HG03469 (cell line): ENCODE data around the gene TEX30.

Experiments used
- ATAC-seq: cut with Tn5 transposase; IDR thresholded peaks from one replicate; pipeline ENCODE4 v1.9.1; 2021; ENCODE audit warnings: mild to moderate bottlenecking, moderate library complexity, moderate number of reproducible peaks; ENCODE audit not compliant: unreplicated experiment

Gene TEX30

GRCh38 chr13:102779436-102780159 lies 6.0 kb upstream of the TEX30 start:
- ATAC-seq = no peak

- no peak for ATAC-seq
These were observed 4.2 kb upstream of the TEX30 start for GRCh38 chr13:102777736-102778135.

GRCh38 chr13:102776271-102776670 lies 2.7 kb upstream of the TEX30 start:
- no peak for ATAC-seq

GRCh38 chr13:102774591-102775520 lies 1.3 kb upstream of the TEX30 start:
- no peak for ATAC-seq

- ATAC-seq = no peak
These were observed 605 bp upstream of the TEX30 start for GRCh38 chr13:102774214-102774568.

- ATAC-seq = no peak
These were observed 1.6 kb downstream of the TEX30 start for GRCh38 chr13:102772042-102772425.

- no peak for ATAC-seq
These were observed 2.1 kb downstream of the TEX30 start for GRCh38 chr13:102771298-102772041.

GRCh38 chr13:102770435-102770834 lies 3.2 kb downstream of the TEX30 start:
- ATAC-seq = no peak

GRCh38 chr13:102769679-102770078 lies 3.9 kb downstream of the TEX30 start:
- ATAC-seq = no peak

- ATAC-seq = no peak
These were observed 4.7 kb downstream of the TEX30 start for GRCh38 chr13:102768909-102769308.

- no peak for ATAC-seq
These were observed 9.8 kb downstream of the TEX30 start for GRCh38 chr13:102763741-102764140.

GRCh38 chr13:102761071-102761470 lies 12.5 kb downstream of the TEX30 start:
- no peak for ATAC-seq

- no peak for ATAC-seq
These were observed 14.7 kb downstream of the TEX30 start for GRCh38 chr13:102758842-102759241.

GRCh38 chr13:102757006-102757405 lies 16.6 kb downstream of the TEX30 start:
- no peak for ATAC-seq

- no peak for ATAC-seq
These were observed 21.7 kb downstream of the TEX30 start for GRCh38 chr13:102751886-102752285.

GRCh38 chr13:102742506-102742905 lies 31.1 kb downstream of the TEX30 start:
- ATAC-seq = no peak

GRCh38 chr13:102742101-102742500 lies 31.5 kb downstream of the TEX30 start:
- ATAC-seq = no peak

- ATAC-seq = no peak
These were observed 43.9 kb downstream of the TEX30 start for GRCh38 chr13:102729560-102730270.

- no peak for ATAC-seq
These were observed 47.2 kb downstream of the TEX30 start for GRCh38 chr13:102726430-102726829.

GRCh38 chr13:102724923-102725322 lies 48.7 kb downstream of the TEX30 start:
- no peak for ATAC-seq

- ATAC-seq = no peak
These were observed 51.8 kb downstream of the TEX30 start for GRCh38 chr13:102721800-102722231.
